GM12865 (cell line): ENCODE data around the gene GIPC2.

Experiments used
- DNase-seq: peaks from one replicate; pipeline ENCODE4 v3.0.0; 2010; ENCODE audit warnings: low read depth
- H3K4me3 ChIP-seq: 2 replicates; pipeline ENCODE4 v1.5.1; 2011; ENCODE audit warnings: mild to moderate bottlenecking, low read depth, low read length, control low read depth
- CTCF ChIP-seq: IDR thresholded peaks from 2 replicates; pipeline ENCODE4 v1.5.1; 2011; ENCODE audit warnings: low read length, control low read depth, low read depth, inconsistent platforms; ENCODE audit not compliant: insufficient read depth; ENCODE audit errors: missing control alignments

GIPC2 gene

GRCh38 chr1:78005448-78005722, 40.4 kb upstream of the GIPC2 start:
- TF ChIP-seq CTCF: no peak

GRCh38 chr1:78005755-78006154, 40.0 kb upstream of the GIPC2 start:
- TF ChIP-seq CTCF: no peak
- peak overlapping the region; percentile 80 for H3K4me3 ChIP-seq
- DNase-seq: peak; percentile 29

More at GRCh38 chr1:78005448-78005722, 40.4 kb upstream of the GIPC2 start:
- DNase-seq: no peak
- H3K4me3 ChIP-seq: peak overlapping the region; percentile 80

- peak overlapping the region; percentile 80 for H3K4me3 ChIP-seq
- no peak for DNase-seq
- no peak for TF ChIP-seq CTCF
Measured at GRCh38 chr1:78006521-78006920, 39.2 kb upstream of the GIPC2 start.

GRCh38 chr1:78007677-78008341, 38.0 kb upstream of the GIPC2 start:
- TF ChIP-seq CTCF: no peak

GRCh38 chr1:78009276-78009675, 36.5 kb upstream of the GIPC2 start:
- no peak for DNase-seq
- TF ChIP-seq CTCF: no peak
- no peak overlapping the region for H3K4me3 ChIP-seq

More at GRCh38 chr1:78007677-78008341, 38.0 kb upstream of the GIPC2 start:
- no peak for DNase-seq
- peak overlapping the region; percentile 24 for H3K4me3 ChIP-seq

- TF ChIP-seq CTCF: no peak
- DNase-seq: no peak
- H3K4me3 ChIP-seq: no peak overlapping the region
Measured at GRCh38 chr1:78009836-78010235, 35.9 kb upstream of the GIPC2 start.

GRCh38 chr1:78011050-78011449, 34.7 kb upstream of the GIPC2 start:
- no peak for TF ChIP-seq CTCF
- no peak for DNase-seq
- no peak overlapping the region for H3K4me3 ChIP-seq
